WTC11 (cell line): ENCODE data around the gene ARHGAP10.

ENCODE experiments used
- ATF1 ChIP-seq: sonication (generic); formaldehyde crosslinking; IDR thresholded peaks from 2 replicates; pipeline ENCODE4 v1.8.1; 2023; ENCODE audit warnings: mild to moderate bottlenecking, moderate library complexity, missing genetic modification reagents
- EMX1 ChIP-seq: fragments of 250-450 bp; sonication (Bioruptor Pico); IDR thresholded peaks from 2 replicates; pipeline ENCODE4 v1.8.0; 2021; ENCODE audit warnings: mild to moderate bottlenecking
- NFATC4 ChIP-seq: fragments of 250-450 bp; sonication (Bioruptor Pico); IDR thresholded peaks from 2 replicates; pipeline ENCODE4 v1.9.0; 2021; ENCODE audit warnings: mild to moderate bottlenecking
- ZBTB21 ChIP-seq: sonication (generic); formaldehyde crosslinking; IDR thresholded peaks from 2 replicates; pipeline ENCODE4 v1.8.1; 2023; ENCODE audit warnings: mild to moderate bottlenecking, missing genetic modification reagents, borderline replicate concordance
- ZNF121 ChIP-seq: sonication (generic); formaldehyde crosslinking; IDR thresholded peaks from 2 replicates; pipeline ENCODE4 v1.8.0; 2023; ENCODE audit warnings: missing genetic modification reagents
- TF ChIP-seq, protein P1 (sequence below): fragments of 200-600 bp; IDR thresholded peaks from 2 replicates; pipeline ENCODE4 v1.8.0; 2022; ENCODE audit warnings: antibody characterized with exemption
- TF ChIP-seq, protein P2 (sequence below): sonication (generic); formaldehyde crosslinking; IDR thresholded peaks from 2 replicates; pipeline ENCODE4 v1.8.0; 2022; ENCODE audit warnings: missing genetic modification reagents
- TF ChIP-seq, protein P3 (sequence below): sonication (generic); formaldehyde crosslinking; IDR thresholded peaks from 2 replicates; pipeline ENCODE4 v1.8.0; 2023; ENCODE audit warnings: missing genetic modification reagents
- TF ChIP-seq, protein P4 (sequence below): sonication (generic); formaldehyde crosslinking; IDR thresholded peaks from 2 replicates; pipeline ENCODE4 v1.8.0; 2022; ENCODE audit warnings: mild to moderate bottlenecking, missing genetic modification reagents

DNA sequence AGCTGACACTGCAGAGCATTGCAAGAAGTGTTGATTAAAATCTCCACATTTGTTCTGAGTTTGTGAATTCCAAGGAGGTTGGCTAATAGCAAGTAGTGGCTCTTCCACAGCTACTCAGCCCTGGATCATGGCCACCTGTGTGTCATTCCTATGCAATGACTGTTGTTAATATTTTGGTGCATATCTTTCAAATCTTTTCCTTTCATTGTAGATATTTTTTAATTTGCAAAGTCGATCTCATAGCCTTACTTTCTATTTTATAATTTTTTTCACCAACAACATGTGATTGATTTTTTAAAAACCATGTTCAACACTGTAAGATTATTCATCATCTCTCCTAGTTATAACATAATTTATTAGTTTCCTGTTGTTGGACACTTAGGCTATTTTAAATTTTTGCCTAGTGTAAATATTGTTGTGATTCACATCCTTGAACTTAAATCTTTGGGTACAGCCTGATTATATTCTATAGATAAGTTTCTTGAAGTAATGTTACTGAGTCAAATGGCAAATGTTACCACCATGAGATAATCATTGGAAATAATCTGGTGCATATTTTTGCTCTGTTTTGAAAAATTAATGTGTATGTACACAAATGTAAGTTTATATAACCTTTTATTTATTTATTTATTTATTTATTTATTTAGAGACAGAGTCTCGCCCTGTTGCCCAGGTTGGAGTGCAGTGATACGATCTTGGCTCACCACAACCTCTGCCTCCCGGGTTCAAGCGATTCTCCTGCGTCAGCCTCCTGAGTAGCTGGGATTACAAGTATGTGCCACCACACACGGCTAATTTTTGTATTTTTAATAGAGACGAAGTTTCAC lies 17.1 kb upstream of the ARHGAP10 start:
- TF ChIP-seq, protein P1, sequence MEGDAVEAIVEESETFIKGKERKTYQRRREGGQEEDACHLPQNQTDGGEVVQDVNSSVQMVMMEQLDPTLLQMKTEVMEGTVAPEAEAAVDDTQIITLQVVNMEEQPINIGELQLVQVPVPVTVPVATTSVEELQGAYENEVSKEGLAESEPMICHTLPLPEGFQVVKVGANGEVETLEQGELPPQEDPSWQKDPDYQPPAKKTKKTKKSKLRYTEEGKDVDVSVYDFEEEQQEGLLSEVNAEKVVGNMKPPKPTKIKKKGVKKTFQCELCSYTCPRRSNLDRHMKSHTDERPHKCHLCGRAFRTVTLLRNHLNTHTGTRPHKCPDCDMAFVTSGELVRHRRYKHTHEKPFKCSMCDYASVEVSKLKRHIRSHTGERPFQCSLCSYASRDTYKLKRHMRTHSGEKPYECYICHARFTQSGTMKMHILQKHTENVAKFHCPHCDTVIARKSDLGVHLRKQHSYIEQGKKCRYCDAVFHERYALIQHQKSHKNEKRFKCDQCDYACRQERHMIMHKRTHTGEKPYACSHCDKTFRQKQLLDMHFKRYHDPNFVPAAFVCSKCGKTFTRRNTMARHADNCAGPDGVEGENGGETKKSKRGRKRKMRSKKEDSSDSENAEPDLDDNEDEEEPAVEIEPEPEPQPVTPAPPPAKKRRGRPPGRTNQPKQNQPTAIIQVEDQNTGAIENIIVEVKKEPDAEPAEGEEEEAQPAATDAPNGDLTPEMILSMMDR = no peak
- TF ChIP-seq, protein P2, sequence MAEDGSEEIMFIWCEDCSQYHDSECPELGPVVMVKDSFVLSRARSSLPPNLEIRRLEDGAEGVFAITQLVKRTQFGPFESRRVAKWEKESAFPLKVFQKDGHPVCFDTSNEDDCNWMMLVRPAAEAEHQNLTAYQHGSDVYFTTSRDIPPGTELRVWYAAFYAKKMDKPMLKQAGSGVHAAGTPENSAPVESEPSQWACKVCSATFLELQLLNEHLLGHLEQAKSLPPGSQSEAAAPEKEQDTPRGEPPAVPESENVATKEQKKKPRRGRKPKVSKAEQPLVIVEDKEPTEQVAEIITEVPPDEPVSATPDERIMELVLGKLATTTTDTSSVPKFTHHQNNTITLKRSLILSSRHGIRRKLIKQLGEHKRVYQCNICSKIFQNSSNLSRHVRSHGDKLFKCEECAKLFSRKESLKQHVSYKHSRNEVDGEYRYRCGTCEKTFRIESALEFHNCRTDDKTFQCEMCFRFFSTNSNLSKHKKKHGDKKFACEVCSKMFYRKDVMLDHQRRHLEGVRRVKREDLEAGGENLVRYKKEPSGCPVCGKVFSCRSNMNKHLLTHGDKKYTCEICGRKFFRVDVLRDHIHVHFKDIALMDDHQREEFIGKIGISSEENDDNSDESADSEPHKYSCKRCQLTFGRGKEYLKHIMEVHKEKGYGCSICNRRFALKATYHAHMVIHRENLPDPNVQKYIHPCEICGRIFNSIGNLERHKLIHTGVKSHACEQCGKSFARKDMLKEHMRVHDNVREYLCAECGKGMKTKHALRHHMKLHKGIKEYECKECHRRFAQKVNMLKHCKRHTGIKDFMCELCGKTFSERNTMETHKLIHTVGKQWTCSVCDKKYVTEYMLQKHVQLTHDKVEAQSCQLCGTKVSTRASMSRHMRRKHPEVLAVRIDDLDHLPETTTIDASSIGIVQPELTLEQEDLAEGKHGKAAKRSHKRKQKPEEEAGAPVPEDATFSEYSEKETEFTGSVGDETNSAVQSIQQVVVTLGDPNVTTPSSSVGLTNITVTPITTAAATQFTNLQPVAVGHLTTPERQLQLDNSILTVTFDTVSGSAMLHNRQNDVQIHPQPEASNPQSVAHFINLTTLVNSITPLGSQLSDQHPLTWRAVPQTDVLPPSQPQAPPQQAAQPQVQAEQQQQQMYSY (CRISPR knock-in tag) = no peak
- no peak for TF ChIP-seq ZNF121 (CRISPR knock-in tag)
- no peak for TF ChIP-seq NFATC4 (CRISPR knock-in tag)
- TF ChIP-seq ZBTB21 = no peak
- no peak for TF ChIP-seq EMX1
- no peak for TF ChIP-seq ATF1 (CRISPR knock-in tag)
- TF ChIP-seq, protein P3, sequence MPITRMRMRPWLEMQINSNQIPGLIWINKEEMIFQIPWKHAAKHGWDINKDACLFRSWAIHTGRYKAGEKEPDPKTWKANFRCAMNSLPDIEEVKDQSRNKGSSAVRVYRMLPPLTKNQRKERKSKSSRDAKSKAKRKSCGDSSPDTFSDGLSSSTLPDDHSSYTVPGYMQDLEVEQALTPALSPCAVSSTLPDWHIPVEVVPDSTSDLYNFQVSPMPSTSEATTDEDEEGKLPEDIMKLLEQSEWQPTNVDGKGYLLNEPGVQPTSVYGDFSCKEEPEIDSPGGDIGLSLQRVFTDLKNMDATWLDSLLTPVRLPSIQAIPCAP = no peak
- TF ChIP-seq, protein P4, sequence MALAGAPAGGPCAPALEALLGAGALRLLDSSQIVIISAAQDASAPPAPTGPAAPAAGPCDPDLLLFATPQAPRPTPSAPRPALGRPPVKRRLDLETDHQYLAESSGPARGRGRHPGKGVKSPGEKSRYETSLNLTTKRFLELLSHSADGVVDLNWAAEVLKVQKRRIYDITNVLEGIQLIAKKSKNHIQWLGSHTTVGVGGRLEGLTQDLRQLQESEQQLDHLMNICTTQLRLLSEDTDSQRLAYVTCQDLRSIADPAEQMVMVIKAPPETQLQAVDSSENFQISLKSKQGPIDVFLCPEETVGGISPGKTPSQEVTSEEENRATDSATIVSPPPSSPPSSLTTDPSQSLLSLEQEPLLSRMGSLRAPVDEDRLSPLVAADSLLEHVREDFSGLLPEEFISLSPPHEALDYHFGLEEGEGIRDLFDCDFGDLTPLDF = no peak
